Fibroblast of gingiva (primary cell): Measurements from ENCODE around the gene ERN1.

Source experiments
- DNase-seq: peaks from one replicate; pipeline ENCODE4 v3.0.0-alpha.2; 2011; ENCODE audit warnings: low read depth

ERN1 gene

GRCh38 chr17:64084086-64084939, 45.6 kb downstream of the ERN1 start:
- peak; percentile 52 for DNase-seq

- no peak for DNase-seq
Observed at GRCh38 chr17:64083563-64084085, 46.3 kb downstream of the ERN1 start.

- DNase-seq: no peak
Observed at GRCh38 chr17:64083093-64083492, 46.9 kb downstream of the ERN1 start.

GRCh38 chr17:64081802-64082799, 47.8 kb downstream of the ERN1 start:
- peak; percentile 68 for DNase-seq

- no peak for DNase-seq
Observed at GRCh38 chr17:64080174-64080618, 49.7 kb downstream of the ERN1 start.

- no peak for DNase-seq
Observed at GRCh38 chr17:64077379-64077778, 52.6 kb downstream of the ERN1 start.

- no peak for DNase-seq
Observed at GRCh38 chr17:64075913-64076312, 54.0 kb downstream of the ERN1 start.

- peak; percentile 64 for DNase-seq
Observed at GRCh38 chr17:64074704-64075426, 55.1 kb downstream of the ERN1 start.

GRCh38 chr17:64073771-64074703, 55.9 kb downstream of the ERN1 start:
- no peak for DNase-seq

GRCh38 chr17:64071111-64071510, 58.8 kb downstream of the ERN1 start:
- DNase-seq: no peak

GRCh38 chr17:64070213-64070612, 59.7 kb downstream of the ERN1 start:
- no peak for DNase-seq

GRCh38 chr17:64069143-64069542, 60.8 kb downstream of the ERN1 start:
- no peak for DNase-seq

GRCh38 chr17:64067657-64068056, 62.3 kb downstream of the ERN1 start:
- DNase-seq: no peak

GRCh38 chr17:64066716-64067115, 63.2 kb downstream of the ERN1 start:
- DNase-seq: no peak

GRCh38 chr17:64065161-64065560, 64.8 kb downstream of the ERN1 start:
- no peak for DNase-seq

- no peak for DNase-seq
Observed at GRCh38 chr17:64064331-64064730, 65.6 kb downstream of the ERN1 start.

- DNase-seq: no peak
Observed at GRCh38 chr17:64063766-64064224, 66.1 kb downstream of the ERN1 start.

GRCh38 chr17:64063088-64063487, 66.9 kb downstream of the ERN1 start:
- DNase-seq: no peak

GRCh38 chr17:64061178-64061898, 68.6 kb downstream of the ERN1 start:
- no peak for DNase-seq

- DNase-seq: no peak
Observed at GRCh38 chr17:64060331-64060730, 69.6 kb downstream of the ERN1 start.
